Tibial nerve (tissue), 4 donors: ENCODE data around the gene LONP2. TPM values are rescaled to one million over a fixed set of nuclear protein-coding genes. Genes with fewer than 3 reads are reported as not detected.
"Not testable (repeated sequence)": the region's sequence is repeated elsewhere in the genome, so short reads cannot be mapped to it uniquely, and the experiment has no call there.

ENCODE experiments used
- DNase-seq, 2 donors: peaks; one replicate each; pipeline ENCODE4 v3.0.0-alpha.2; 2019; ENCODE audit warnings: low spot score in 2 of 2
- H3K27ac ChIP-seq, 4 donors: fragments of 200-600 bp; sonication (generic) in 3 of 4; one replicate each; pipeline ENCODE4 v1.5.1; 2017 to 2019; ENCODE audit warnings: mild to moderate bottlenecking in 1 of 4
- H3K27me3 ChIP-seq, 2 donors: fragments of 200-600 bp; sonication (generic) in 1 of 2; one replicate each; pipeline versions ENCODE4 v1.5.1 to v1.6.0; 2017 to 2019
- H3K36me3 ChIP-seq, 3 donors: fragments of 200-600 bp; sonication (generic); one replicate each; pipeline ENCODE4 v1.5.1; 2018 to 2019
- H3K4me1 ChIP-seq, 4 donors: fragments of 200-600 bp; sonication (generic) in 3 of 4; one replicate each; pipeline ENCODE4 v1.5.1; 2017 to 2019
- H3K4me3 ChIP-seq, 4 donors: fragments of 200-600 bp; sonication (generic) in 3 of 4; one replicate each; pipeline ENCODE4 v1.5.1; 2017 to 2019; ENCODE audit warnings: mild to moderate bottlenecking in 1 of 4, moderate library complexity in 1 of 4
- H3K9me3 ChIP-seq, 4 donors: fragments of 200-600 bp; sonication (generic) in 3 of 4; one replicate each; pipeline ENCODE4 v1.5.1; 2017 to 2019
- EP300 ChIP-seq, 2 donors: sonication (generic); formaldehyde crosslinking; IDR thresholded peaks; one replicate each; pipeline ENCODE4 v1.6.1; 2017; ENCODE audit warnings: antibody characterized with exemption in 2 of 2, mild to moderate bottlenecking in 1 of 2
- POLR2A ChIP-seq, 2 donors: fragments of 450-650 bp; IDR thresholded peaks; one replicate each; pipeline ENCODE4 v1.6.1; 2017; ENCODE audit warnings: antibody characterized with exemption in 2 of 2, mild to moderate bottlenecking in 2 of 2, moderate library complexity in 2 of 2
- WGBS, 2 donors: methylation state at CpG; one replicate each; pipeline ENCODE4 v1.1.5; 2018; 5-methylcytosine and 5-hydroxymethylcytosine counted together
- total RNA-seq, 4 donors: library from RNA; depleted of rRNA; stranded (reverse); fragments of >200 nt; gene quantifications; one replicate each; pipeline ENCODE4 v1.1.0, GENCODE V29; 2016
- TF ChIP-seq, protein P1 (sequence below), 5 experiments: fragments of 200-600 bp in 3 of 5; fragments of 450-650 bp in 2 of 5; sonication (generic) in 3 of 5; IDR thresholded peaks; one replicate each; pipeline ENCODE4 v1.5.1; 2016 to 2019; ENCODE audit warnings: antibody characterized with exemption in 5 of 5, mild to moderate bottlenecking in 3 of 5, moderate library complexity in 2 of 5

Gene LONP2
- total RNA-seq, 4 donors from 2014 or later = 36.2 to 50.3 (median 48.3) TPM

DNA sequence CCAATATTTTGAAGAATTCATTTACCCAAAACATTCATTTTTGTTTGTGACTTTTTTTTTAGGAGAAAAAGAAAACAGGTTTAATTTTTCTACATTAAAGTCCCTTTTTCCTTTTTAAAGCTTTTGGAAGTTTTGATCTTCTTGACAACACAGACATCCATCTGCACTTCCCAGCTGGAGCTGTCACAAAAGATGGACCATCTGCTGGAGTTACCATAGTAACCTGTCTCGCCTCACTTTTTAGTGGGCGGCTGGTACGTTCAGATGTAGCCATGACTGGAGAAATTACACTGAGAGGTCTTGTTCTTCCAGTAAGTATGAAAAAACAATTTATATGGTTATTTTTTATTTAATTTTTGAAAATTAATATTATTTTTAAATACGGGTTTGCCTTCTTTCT, 103.9 kb downstream of the LONP2 start:
- DNase-seq = no peak
- no peaks in the 10 kb centered on the region for H3K27me3 ChIP-seq

DNA sequence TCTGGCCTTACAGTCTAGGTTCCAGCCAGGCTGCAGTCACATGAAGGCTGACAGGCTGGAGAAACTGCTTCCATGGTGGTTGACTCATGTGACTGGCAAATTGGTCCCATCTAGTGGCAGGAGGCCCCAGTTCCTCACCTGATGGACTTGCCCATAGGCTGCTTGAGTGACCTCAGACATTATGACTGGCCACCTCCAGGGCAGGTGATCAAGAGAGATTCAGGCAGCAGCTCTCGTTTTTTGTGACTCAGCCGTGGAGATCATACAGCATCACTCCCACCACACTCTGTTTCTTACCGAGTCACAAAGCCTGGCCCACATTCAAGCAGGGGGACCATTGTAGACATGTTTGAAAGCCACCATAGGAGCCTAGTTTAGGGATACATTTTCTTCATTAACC, 106.6 kb downstream of the LONP2 start:
- Histone ChIP-seq H3K36me3 (peaks cover 0 to 65% (median 0%) of the 10 kb centered on the region in 3 donors), H3K4me1 (no peaks in the 10 kb centered on the region), H3K9me3 (no peaks in the 10 kb centered on the region), H3K27me3 (no peaks in the 10 kb centered on the region), H3K4me3 (no peak overlapping the region), H3K27ac (no peak overlapping the region)
- WGBS, 2 donors = 64 to 75% methylated on average over 3 of the region's 3 CpGs
- DNase-seq = no peak
- TF ChIP-seq EP300 (IDR thresholded peaks at IDR 0.05) (no peak), POLR2A (IDR thresholded peaks at IDR 0.05) (no peak)
- TF ChIP-seq, protein P1, sequence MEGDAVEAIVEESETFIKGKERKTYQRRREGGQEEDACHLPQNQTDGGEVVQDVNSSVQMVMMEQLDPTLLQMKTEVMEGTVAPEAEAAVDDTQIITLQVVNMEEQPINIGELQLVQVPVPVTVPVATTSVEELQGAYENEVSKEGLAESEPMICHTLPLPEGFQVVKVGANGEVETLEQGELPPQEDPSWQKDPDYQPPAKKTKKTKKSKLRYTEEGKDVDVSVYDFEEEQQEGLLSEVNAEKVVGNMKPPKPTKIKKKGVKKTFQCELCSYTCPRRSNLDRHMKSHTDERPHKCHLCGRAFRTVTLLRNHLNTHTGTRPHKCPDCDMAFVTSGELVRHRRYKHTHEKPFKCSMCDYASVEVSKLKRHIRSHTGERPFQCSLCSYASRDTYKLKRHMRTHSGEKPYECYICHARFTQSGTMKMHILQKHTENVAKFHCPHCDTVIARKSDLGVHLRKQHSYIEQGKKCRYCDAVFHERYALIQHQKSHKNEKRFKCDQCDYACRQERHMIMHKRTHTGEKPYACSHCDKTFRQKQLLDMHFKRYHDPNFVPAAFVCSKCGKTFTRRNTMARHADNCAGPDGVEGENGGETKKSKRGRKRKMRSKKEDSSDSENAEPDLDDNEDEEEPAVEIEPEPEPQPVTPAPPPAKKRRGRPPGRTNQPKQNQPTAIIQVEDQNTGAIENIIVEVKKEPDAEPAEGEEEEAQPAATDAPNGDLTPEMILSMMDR (IDR thresholded peaks at IDR 0.05) = no peak

More for the DNA sequence above, 103.9 kb downstream of the LONP2 start:
- H3K4me3 ChIP-seq = no peak overlapping the region
- TF ChIP-seq EP300 (IDR thresholded peaks at IDR 0.05) (no peak), POLR2A (IDR thresholded peaks at IDR 0.05) (no peak)
- TF ChIP-seq, protein P1 (IDR thresholded peaks at IDR 0.05) = no peak
- H3K9me3 ChIP-seq = no peaks in the 10 kb centered on the region
- no peak overlapping the region for H3K27ac ChIP-seq
- H3K4me1 ChIP-seq = no peaks in the 10 kb centered on the region
- H3K36me3 ChIP-seq = peaks cover 0 to 78% (median 0%) of the 10 kb centered on the region in 3 donors
- WGBS, 2 donors = 82 to 83% methylated on average over 4 of the region's 4 CpGs

DNA sequence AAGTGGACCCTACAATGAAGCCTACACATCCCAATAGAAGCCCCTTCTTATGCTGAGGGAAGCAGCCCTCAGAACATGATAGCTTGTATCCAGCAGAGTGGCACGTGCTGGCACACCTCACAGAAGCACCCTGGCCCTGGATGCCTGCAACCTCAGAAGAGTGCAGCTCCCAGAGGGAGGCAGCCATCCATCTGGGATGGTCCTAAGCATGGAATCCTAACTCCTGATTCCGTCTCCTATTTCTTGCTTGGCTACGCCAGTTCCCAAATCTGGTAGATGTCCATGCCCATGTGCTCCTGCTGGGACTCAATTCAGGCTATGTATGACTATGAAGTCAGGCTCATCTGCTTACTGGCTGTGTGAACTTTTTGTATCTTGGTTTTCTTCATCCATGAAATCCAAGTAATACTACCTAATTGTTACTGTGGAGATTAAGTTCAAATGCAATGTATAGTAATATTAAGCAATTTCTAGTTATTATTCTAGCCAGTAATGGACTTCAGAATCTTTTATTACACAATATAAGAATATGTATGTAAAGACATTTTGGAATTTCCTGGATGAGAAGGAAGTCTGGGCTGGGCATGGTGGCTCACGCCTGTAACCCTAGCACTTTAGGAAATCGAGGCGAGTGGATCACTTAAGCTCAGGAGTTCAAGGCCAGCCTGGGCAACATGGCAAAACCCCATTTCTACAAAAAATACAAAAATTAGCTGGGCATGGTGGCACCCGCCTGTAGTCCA, 108.7 kb downstream of the LONP2 start:
- H3K4me3 ChIP-seq = no peak overlapping the region
- H3K27ac ChIP-seq = peak overlapping the region in 1 of 4 donors; percentile 32
- peaks cover 0 to 57% (median 0%) of the 10 kb centered on the region in 3 donors for H3K36me3 ChIP-seq
- H3K4me1 ChIP-seq = peaks cover 0 to 17% (median 4%) of the 10 kb centered on the region in 4 donors
- TF ChIP-seq POLR2A (IDR thresholded peaks at IDR 0.05) (no peak), EP300 (IDR thresholded peaks at IDR 0.05) (no peak)
- TF ChIP-seq, protein P1 (IDR thresholded peaks at IDR 0.05) = no peak
- H3K27me3 ChIP-seq = no peaks in the 10 kb centered on the region
- DNase-seq = no peak
- H3K9me3 ChIP-seq = no peaks in the 10 kb centered on the region
- WGBS, 2 donors = 81 to 83% methylated on average over 7 of the region's 7 CpGs

DNA sequence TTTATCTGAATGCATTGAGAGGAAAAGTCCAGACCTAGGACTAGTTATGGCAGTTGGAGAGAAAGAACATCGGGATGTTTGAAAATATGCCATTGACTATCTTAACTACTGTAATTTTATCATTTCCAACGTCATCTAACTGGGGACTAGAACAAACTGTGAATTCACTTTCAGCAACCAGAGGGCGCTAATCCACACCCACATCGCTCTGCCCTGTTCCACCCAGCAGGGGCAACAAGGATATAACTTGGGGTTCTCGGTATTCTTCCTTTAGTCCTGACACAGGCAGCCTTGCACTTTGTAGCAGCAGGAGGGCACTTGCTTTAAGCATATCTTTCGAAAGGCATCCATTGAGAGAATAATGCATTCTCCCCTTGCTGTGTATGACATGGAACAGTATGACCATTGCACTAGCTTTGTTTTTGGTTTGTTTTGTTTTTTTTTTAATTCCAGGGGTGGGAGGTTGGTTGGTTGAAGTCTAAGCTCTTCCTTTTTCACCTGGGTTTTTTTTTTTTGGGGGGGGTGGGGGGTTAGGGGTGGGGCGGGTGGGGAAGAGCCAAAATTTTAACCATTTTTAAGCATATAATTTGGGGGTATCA, 109.6 kb downstream of the LONP2 start:
- H3K4me1 ChIP-seq = peaks cover 0 to 22% (median 4%) of the 10 kb centered on the region in 4 donors
- 25% methylated on average over 7 of the region's 7 CpGs for WGBS, 2 donors
- H3K27ac ChIP-seq = peak overlapping the region in 1 of 4 donors; percentile 32
- TF ChIP-seq POLR2A (IDR thresholded peaks at IDR 0.05) = no peak
- TF ChIP-seq EP300 (IDR thresholded peaks at IDR 0.05) = peak; percentile 17 to 57
- TF ChIP-seq, protein P1 (IDR thresholded peaks at IDR 0.05) = peak; percentile 68 to 91 (median 82)
- no peak overlapping the region for H3K4me3 ChIP-seq
- peaks cover 0 to 53% (median 0%) of the 10 kb centered on the region in 3 donors for H3K36me3 ChIP-seq
- no peaks in the 10 kb centered on the region for H3K9me3 ChIP-seq
- DNase-seq = peak in 1 of 2 donors; percentile 64
- no peaks in the 10 kb centered on the region for H3K27me3 ChIP-seq

- WGBS, 2 donors = 95 to 97% methylated on average over 5 of the region's 5 CpGs
- Histone ChIP-seq H3K36me3 (peaks cover 0 to 46% (median 0%) of the 10 kb centered on the region in 3 donors), H3K4me1 (peaks cover 0 to 23% (median 4%) of the 10 kb centered on the region in 4 donors)
- not testable (repeated sequence) for H3K9me3 ChIP-seq, H3K4me3 ChIP-seq, H3K27ac ChIP-seq, H3K27me3 ChIP-seq, DNase-seq
These were observed 110.3 kb downstream of the LONP2 start for GRCh38 chr16:48354385-48354784.
